HepG2 (cell line): Measurements from ENCODE around the gene PIK3CA. TPM values are rescaled to one million over a fixed set of nuclear protein-coding genes. Genes with fewer than 3 reads are reported as not detected.

Source experiments
- ATAC-seq: fragments of 200-7000 bp; cut with Tn5 transposase; 3 replicates; pipeline ENCODE4 v1.9.1; 2020; ENCODE audit warnings: mild to moderate bottlenecking, moderate library complexity
- BruUV-seq: library from RNA; stranded (reverse); fragments of 400-500 nt; replicated peaks from 2 replicates; lab custom pipeline; 2021; lab: Mats Ljungman, UMichigan
- CTCF ChIA-PET: fragments of 300-600 bp; formaldehyde crosslinking; extraction: SDS; loops from one replicate; lab custom pipeline; 2021; ENCODE audit warnings: low total read pairs, inconsistent platforms, low intra/inter-chr PET ratio; lab: Yijun Ruan, JAX
- POLR2A ChIA-PET: fragments of 350-600 bp; sonication (Branson Sonifier 250); formaldehyde crosslinking; loops from one replicate; lab custom pipeline; 2020; ENCODE audit warnings: antibody characterized with exemption, inconsistent platforms; lab: Yijun Ruan, JAX
- DNase-seq: peaks from one replicate; pipeline ENCODE4 v3.0.0-alpha.2; 2015; ENCODE audit warnings: low spot score
- FAIRE-seq: peaks from 3 replicates; lab custom pipeline; 2011; peaks lifted over from hg19 to GRCh38; lab: Jason Lieb, UNC
- H2AFZ ChIP-seq: one replicate; pipeline ENCODE4 v1.6.1; 2011; ENCODE audit warnings: low read length, inconsistent platforms
- H3K27ac ChIP-seq: fragments of 300-600 bp; 3 replicates; pipeline ENCODE4 v1.8.0; 2011; ENCODE audit warnings: mixed run types, mild to moderate bottlenecking, mixed read lengths, low read length, inconsistent platforms; ENCODE audit not compliant: insufficient read depth; ENCODE audit errors: extremely low read length
- H3K27me3 ChIP-seq, 2 experiments: fragments of 200-600 bp in 1 of 2; 2 replicates in 1 of 2; 3 replicates in 1 of 2; pipeline versions ENCODE4 v1.6.0 to v1.8.0; 2011; ENCODE audit warnings: low read length in 2 of 2, mild to moderate bottlenecking in 2 of 2, moderate library complexity in 2 of 2, inconsistent platforms in 1 of 2; ENCODE audit not compliant: insufficient read depth in 2 of 2, control insufficient read depth in 1 of 2
- H3K36me3 ChIP-seq, 2 experiments: fragments of 200-600 bp in 1 of 2; replicated peaks in 1 of 2; 2 replicates in 1 of 2; 3 replicates in 1 of 2; pipeline versions ENCODE4 v1.5.1 to v1.8.0; 2011; ENCODE audit warnings: low read length in 2 of 2, inconsistent platforms in 1 of 2; ENCODE audit not compliant: insufficient read depth in 2 of 2, control insufficient read depth in 1 of 2
- H3K4me1 ChIP-seq: 2 replicates; pipeline ENCODE4 v1.5.1; 2012; ENCODE audit warnings: low read length, inconsistent platforms; ENCODE audit not compliant: insufficient read depth
- H3K4me2 ChIP-seq: 2 replicates; pipeline ENCODE4 v1.6.0; 2011; ENCODE audit warnings: low read depth, low read length, inconsistent platforms
- H3K4me3 ChIP-seq, 3 experiments: fragments of 200-600 bp in 1 of 3; sonication (generic), shearing (Covaris generic) in 1 of 3; replicated peaks in 1 of 3; 2 replicates each; pipeline ENCODE4 v1.5.1; 2011 to 2016; ENCODE audit warnings: low read length in 3 of 3, inconsistent platforms in 2 of 3, low read depth in 2 of 3, mild to moderate bottlenecking in 2 of 3, control low read depth in 1 of 3, mixed read lengths in 1 of 3; ENCODE audit not compliant: insufficient read depth in 1 of 3
- H3K79me2 ChIP-seq: one replicate; pipeline ENCODE4 v1.6.1; 2011; ENCODE audit warnings: low read length, inconsistent platforms; ENCODE audit not compliant: insufficient read depth
- H3K9ac ChIP-seq: 2 replicates; pipeline ENCODE4 v1.6.0; 2011; ENCODE audit warnings: mild to moderate bottlenecking, low read depth, low read length, inconsistent platforms; ENCODE audit not compliant: insufficient read depth
- H3K9me3 ChIP-seq: 2 replicates; pipeline ENCODE4 v1.5.1; 2012; ENCODE audit warnings: mild to moderate bottlenecking, low read length
- H4K20me1 ChIP-seq: 2 replicates; pipeline ENCODE4 v1.6.0; 2011; ENCODE audit warnings: inconsistent platforms, mild to moderate bottlenecking, low read length, moderate library complexity; ENCODE audit not compliant: insufficient read depth
- CBX1 ChIP-seq: IDR thresholded peaks from one replicate; pipeline ENCODE4 v1.6.1; 2016; ENCODE audit warnings: antibody characterized with exemption, low read depth
- ELF4 ChIP-seq: sonication (generic); formaldehyde crosslinking; IDR thresholded peaks from 2 replicates; pipeline ENCODE4 v1.5.0; 2020; ENCODE audit warnings: missing genetic modification reagents, mild to moderate bottlenecking, moderate library complexity, borderline replicate concordance
- IRX3 ChIP-seq: sonication (generic); formaldehyde crosslinking; IDR thresholded peaks from 2 replicates; pipeline ENCODE4 v1.8.1; 2023; ENCODE audit warnings: mild to moderate bottlenecking, low read depth, missing genetic modification reagents, borderline replicate concordance
- JUNB ChIP-seq: sonication (generic); formaldehyde crosslinking; IDR thresholded peaks from 2 replicates; pipeline ENCODE4 v1.8.0; 2022; ENCODE audit warnings: missing genetic modification reagents, mild to moderate bottlenecking, borderline replicate concordance
- MAFF ChIP-seq: IDR thresholded peaks from 2 replicates; pipeline ENCODE4 v1.6.1; 2011; ENCODE audit warnings: low read depth, low read length, improper control_type of control experiment
- MAFK ChIP-seq, 2 experiments: IDR thresholded peaks in 1 of 2; conservative IDR thresholded peaks in 1 of 2; 2 replicates each; pipeline ENCODE4 v1.6.1; 2011; ENCODE audit warnings: improper control_type of control experiment in 2 of 2, low read length in 2 of 2
- NFIB ChIP-seq: sonication (generic); formaldehyde crosslinking; IDR thresholded peaks from 2 replicates; pipeline ENCODE4 v1.9.0; 2021; ENCODE audit warnings: missing genetic modification reagents, mild to moderate bottlenecking, borderline replicate concordance
- TOPORS ChIP-seq: sonication (generic); formaldehyde crosslinking; IDR thresholded peaks from 2 replicates; pipeline ENCODE4 v1.8.0; 2023; ENCODE audit warnings: mild to moderate bottlenecking, missing genetic modification reagents
- ZFP36L1 ChIP-seq: sonication (generic); formaldehyde crosslinking; IDR thresholded peaks from 2 replicates; pipeline ENCODE4 v1.8.0; 2022; ENCODE audit warnings: mild to moderate bottlenecking, missing genetic modification reagents, moderate library complexity
- ZNF101 ChIP-seq: sonication (generic); formaldehyde crosslinking; IDR thresholded peaks from 2 replicates; pipeline ENCODE4 v1.4.0; 2020; ENCODE audit warnings: mild to moderate bottlenecking, low read depth, missing genetic modification reagents, borderline replicate concordance
- ZNF224 ChIP-seq: sonication (generic); formaldehyde crosslinking; IDR thresholded peaks from 2 replicates; pipeline ENCODE4 v1.5.0; 2020; ENCODE audit warnings: mild to moderate bottlenecking, missing genetic modification reagents
- ZNF335 ChIP-seq: sonication (generic); formaldehyde crosslinking; IDR thresholded peaks from 2 replicates; pipeline ENCODE4 v1.4.0; 2020; ENCODE audit warnings: missing genetic modification reagents
- ZNF33B ChIP-seq: sonication (generic); formaldehyde crosslinking; IDR thresholded peaks from 2 replicates; pipeline ENCODE4 v1.5.1; 2020; ENCODE audit warnings: mild to moderate bottlenecking, missing genetic modification reagents
- ZNF776 ChIP-seq: sonication (generic); formaldehyde crosslinking; IDR thresholded peaks from 2 replicates; pipeline ENCODE4 v1.4.0; 2020; ENCODE audit warnings: mild to moderate bottlenecking, missing genetic modification reagents
- WGBS: methylation state at CpG from one replicate; pipeline ENCODE4 v1.1.6; 2017; ENCODE audit warnings: low lambda C conversion rate; 5-methylcytosine and 5-hydroxymethylcytosine counted together
- in situ Hi-C: cut with HindIII; loops from 2 replicates; pipeline ENCODE4 v1.10.0; 2017; ENCODE audit warnings: low pct_unique_long_range_greater_than_20kb; ENCODE audit not compliant: extremely low pct_ligation_motif_present
- intact Hi-C: fragments of 100-400 bp; cut with micrococcal nuclease; formaldehyde crosslinking; loops from one replicate; pipeline ENCODE4 v1.10.0; 2022; ENCODE audit not compliant: unreplicated experiment
- polyA plus RNA-seq, 8 experiments: library from polyadenylated mRNA; depleted of rRNA in 3 of 8; stranded (reverse) in 7 of 8; unstranded in 1 of 8; fragments of >200 nt; fragmentation: Illumina TruSeq in 4 of 8; extraction: Trizol in 4 of 8; gene quantifications; 2 replicates each; pipeline versions ENCODE4 v1.2.1 to v1.2.3, GENCODE V29; 2011 to 2016; ENCODE audit warnings: low read depth in 4 of 8, missing spikeins in 1 of 8, mixed read lengths in 1 of 8; ENCODE audit not compliant: insufficient read depth in 1 of 8
- total RNA-seq, 5 experiments: library from RNA; depleted of rRNA; stranded (reverse); fragments of >200 nt; fragmentation: Illumina TruSeq; extraction: Trizol; gene quantifications; 2 replicates each; pipeline ENCODE4 v1.2.3, GENCODE V29; 2016; ENCODE audit warnings: low read depth in 1 of 5
- TF ChIP-seq, protein P1 (sequence below): sonication (generic); formaldehyde crosslinking; IDR thresholded peaks from 2 replicates; pipeline ENCODE4 v1.9.0; 2022; ENCODE audit warnings: low read depth, missing genetic modification reagents
- TF ChIP-seq, protein P2 (sequence below): sonication (generic); formaldehyde crosslinking; IDR thresholded peaks from 2 replicates; pipeline ENCODE4 v1.5.1; 2020; ENCODE audit warnings: missing genetic modification reagents, mild to moderate bottlenecking, borderline replicate concordance
- TF ChIP-seq, protein P3 (sequence below): sonication (generic); formaldehyde crosslinking; IDR thresholded peaks from 2 replicates; pipeline ENCODE4 v1.4.0; 2020; ENCODE audit warnings: low read depth, missing genetic modification reagents

The PIK3CA gene
- total and polyA plus RNA-seq, 2 of the 13 experiments (the other 11 are each of a cell fraction or from before 2014, with no cell fraction given): 5.7 to 11.4 TPM

GRCh38 chr3:179279837-179280236 lies 131.7 kb downstream of the PIK3CA start:
- DNase-seq (no peak), FAIRE-seq (no peak), ATAC-seq (no peak)
- 88% methylated on average over 1 of the region's 1 CpG for WGBS
- no peak overlapping the region for H3K4me2 ChIP-seq
- TF ChIP-seq MAFF (peak; percentile 95), ELF4 (CRISPR knock-in tag) (no peak), JUNB (CRISPR knock-in tag) (no peak), CBX1 (no peak), ZNF101 (CRISPR knock-in tag) (no peak), ZNF335 (no peak), NFIB (no peak), ZFP36L1 (CRISPR knock-in tag) (no peak), ZNF224 (CRISPR knock-in tag) (no peak), IRX3 (CRISPR knock-in tag) (no peak), ZNF776 (CRISPR knock-in tag) (no peak), MAFK (conservative IDR thresholded peaks at IDR 0.05 in 1 of 2, IDR thresholded peaks at IDR 0.05 in 1 of 2; ENCODE audit: low read length in 2 of 2) (peak; percentile 92 to 96), ZNF33B (no peak), TOPORS (CRISPR knock-in tag) (no peak)
- TF ChIP-seq, protein P1, sequence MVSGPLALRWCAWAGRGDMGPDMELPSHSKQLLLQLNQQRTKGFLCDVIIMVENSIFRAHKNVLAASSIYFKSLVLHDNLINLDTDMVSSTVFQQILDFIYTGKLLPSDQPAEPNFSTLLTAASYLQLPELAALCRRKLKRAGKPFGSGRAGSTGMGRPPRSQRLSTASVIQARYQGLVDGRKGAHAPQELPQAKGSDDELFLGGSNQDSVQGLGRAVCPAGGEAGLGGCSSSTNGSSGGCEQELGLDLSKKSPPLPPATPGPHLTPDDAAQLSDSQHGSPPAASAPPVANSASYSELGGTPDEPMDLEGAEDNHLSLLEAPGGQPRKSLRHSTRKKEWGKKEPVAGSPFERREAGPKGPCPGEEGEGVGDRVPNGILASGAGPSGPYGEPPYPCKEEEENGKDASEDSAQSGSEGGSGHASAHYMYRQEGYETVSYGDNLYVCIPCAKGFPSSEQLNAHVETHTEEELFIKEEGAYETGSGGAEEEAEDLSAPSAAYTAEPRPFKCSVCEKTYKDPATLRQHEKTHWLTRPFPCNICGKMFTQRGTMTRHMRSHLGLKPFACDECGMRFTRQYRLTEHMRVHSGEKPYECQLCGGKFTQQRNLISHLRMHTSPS (CRISPR knock-in tag): no peak
- TF ChIP-seq, protein P2, sequence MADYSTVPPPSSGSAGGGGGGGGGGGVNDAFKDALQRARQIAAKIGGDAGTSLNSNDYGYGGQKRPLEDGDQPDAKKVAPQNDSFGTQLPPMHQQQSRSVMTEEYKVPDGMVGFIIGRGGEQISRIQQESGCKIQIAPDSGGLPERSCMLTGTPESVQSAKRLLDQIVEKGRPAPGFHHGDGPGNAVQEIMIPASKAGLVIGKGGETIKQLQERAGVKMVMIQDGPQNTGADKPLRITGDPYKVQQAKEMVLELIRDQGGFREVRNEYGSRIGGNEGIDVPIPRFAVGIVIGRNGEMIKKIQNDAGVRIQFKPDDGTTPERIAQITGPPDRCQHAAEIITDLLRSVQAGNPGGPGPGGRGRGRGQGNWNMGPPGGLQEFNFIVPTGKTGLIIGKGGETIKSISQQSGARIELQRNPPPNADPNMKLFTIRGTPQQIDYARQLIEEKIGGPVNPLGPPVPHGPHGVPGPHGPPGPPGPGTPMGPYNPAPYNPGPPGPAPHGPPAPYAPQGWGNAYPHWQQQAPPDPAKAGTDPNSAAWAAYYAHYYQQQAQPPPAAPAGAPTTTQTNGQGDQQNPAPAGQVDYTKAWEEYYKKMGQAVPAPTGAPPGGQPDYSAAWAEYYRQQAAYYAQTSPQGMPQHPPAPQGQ (CRISPR knock-in tag): no peak
- TF ChIP-seq, protein P3, sequence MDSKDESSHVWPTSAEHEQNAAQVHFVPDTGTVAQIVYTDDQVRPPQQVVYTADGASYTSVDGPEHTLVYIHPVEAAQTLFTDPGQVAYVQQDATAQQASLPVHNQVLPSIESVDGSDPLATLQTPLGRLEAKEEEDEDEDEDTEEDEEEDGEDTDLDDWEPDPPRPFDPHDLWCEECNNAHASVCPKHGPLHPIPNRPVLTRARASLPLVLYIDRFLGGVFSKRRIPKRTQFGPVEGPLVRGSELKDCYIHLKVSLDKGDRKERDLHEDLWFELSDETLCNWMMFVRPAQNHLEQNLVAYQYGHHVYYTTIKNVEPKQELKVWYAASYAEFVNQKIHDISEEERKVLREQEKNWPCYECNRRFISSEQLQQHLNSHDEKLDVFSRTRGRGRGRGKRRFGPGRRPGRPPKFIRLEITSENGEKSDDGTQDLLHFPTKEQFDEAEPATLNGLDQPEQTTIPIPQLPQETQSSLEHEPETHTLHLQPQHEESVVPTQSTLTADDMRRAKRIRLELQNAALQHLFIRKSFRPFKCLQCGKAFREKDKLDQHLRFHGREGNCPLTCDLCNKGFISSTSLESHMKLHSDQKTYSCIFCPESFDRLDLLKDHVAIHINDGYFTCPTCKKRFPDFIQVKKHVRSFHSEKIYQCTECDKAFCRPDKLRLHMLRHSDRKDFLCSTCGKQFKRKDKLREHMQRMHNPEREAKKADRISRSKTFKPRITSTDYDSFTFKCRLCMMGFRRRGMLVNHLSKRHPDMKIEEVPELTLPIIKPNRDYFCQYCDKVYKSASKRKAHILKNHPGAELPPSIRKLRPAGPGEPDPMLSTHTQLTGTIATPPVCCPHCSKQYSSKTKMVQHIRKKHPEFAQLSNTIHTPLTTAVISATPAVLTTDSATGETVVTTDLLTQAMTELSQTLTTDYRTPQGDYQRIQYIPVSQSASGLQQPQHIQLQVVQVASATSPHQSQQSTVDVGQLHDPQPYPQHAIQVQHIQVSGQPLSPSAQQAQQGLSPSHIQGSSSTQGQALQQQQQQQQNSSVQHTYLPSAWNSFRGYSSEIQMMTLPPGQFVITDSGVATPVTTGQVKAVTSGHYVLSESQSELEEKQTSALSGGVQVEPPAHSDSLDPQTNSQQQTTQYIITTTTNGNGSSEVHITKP (CRISPR knock-in tag): no peak
- in situ Hi-C loops: no loop called here
- no peak overlapping the region for H3K9ac ChIP-seq
- H4K20me1 ChIP-seq: no peaks in the 10 kb centered on the region
- CTCF ChIA-PET: no interaction called here
- H2AFZ ChIP-seq: no peak overlapping the region
- H3K4me1 ChIP-seq: no peaks in the 10 kb centered on the region; the same call in 1 of the 2 replicates
- no peak overlapping the region for H3K27ac ChIP-seq
- no peaks in the 10 kb centered on the region for H3K79me2 ChIP-seq
- POLR2A ChIA-PET: interaction anchor here (1.0 kb wide), 1 partner anchor 19 kb away, joined by 3 read pairs; no protein-coding TSS in a partner anchor
- no TSS peak for BruUV-seq
- intact Hi-C loops: no loop called here
- H3K27me3 ChIP-seq: no peaks in the 10 kb centered on the region; a peak in 1 of 5 replicates
- no peak overlapping the region for H3K4me3 ChIP-seq
- no peaks in the 10 kb centered on the region for H3K9me3 ChIP-seq
- H3K36me3 ChIP-seq: no peaks in the 10 kb centered on the region
